Tibial artery (tissue), 4 donors: ENCODE measurements around the gene ACTG2.

ENCODE experiments used
- DNase-seq, 2 donors: peaks; one replicate each; pipeline ENCODE4 v3.0.0-alpha.2; 2019
- H3K27ac ChIP-seq, 2 donors: fragments of 200-600 bp; sonication (generic) in 1 of 2; 1 replicate in 1 of 2; 2 replicates in 1 of 2; pipeline ENCODE4 v1.5.1; 2018 to 2019; ENCODE audit warnings: mild to moderate bottlenecking in 1 of 2
- H3K27me3 ChIP-seq, 2 donors: fragments of 200-600 bp; sonication (generic) in 1 of 2; one replicate each; pipeline versions ENCODE4 v1.5.1 to v1.6.0; 2016 to 2019
- H3K36me3 ChIP-seq, 3 donors: fragments of 200-600 bp; sonication (generic) in 2 of 3; one replicate each; pipeline ENCODE4 v1.5.1; 2016 to 2019; ENCODE audit warnings: mild to moderate bottlenecking in 2 of 3
- H3K4me1 ChIP-seq, 4 donors: fragments of 200-600 bp; sonication (generic) in 2 of 4; 1 replicate in 3 of 4; 2 replicates in 1 of 4; pipeline ENCODE4 v1.5.1; 2016 to 2019
- H3K4me3 ChIP-seq, 2 donors: fragments of 200-600 bp; sonication (generic) in 1 of 2; 1 replicate in 1 of 2; 2 replicates in 1 of 2; pipeline ENCODE4 v1.5.1; 2018 to 2019; ENCODE audit warnings: mild to moderate bottlenecking in 2 of 2
- H3K9me3 ChIP-seq, 3 donors: fragments of 200-600 bp; sonication (generic) in 1 of 3; one replicate each; pipeline ENCODE4 v1.5.1; 2016 to 2019
- CTCF ChIP-seq, 2 experiments: fragments of 200-600 bp in 1 of 2; fragments of 450-650 bp in 1 of 2; IDR thresholded peaks; one replicate each; pipeline ENCODE4 v1.5.1; 2017 to 2019; ENCODE audit warnings: antibody characterized with exemption in 2 of 2, mild to moderate bottlenecking in 1 of 2, moderate library complexity in 1 of 2
- intact Hi-C: fragments of 100-400 bp; cut with DNase I; formaldehyde crosslinking; loops from one replicate; pipeline ENCODE4 v1.15.0; 2023; ENCODE audit warnings: low total_unique reads

The ACTG2 gene

GRCh38 chr2:73892631-73893329 lies at the start of gene ACTG2:
ACTG2 (plus strand) TSS chr2:73893008; CDS start chr2:73901312, 8,304 bp downstream.
- Histone ChIP-seq H3K27ac (peak within 1 kb of the TSS; percentile 88 to 91), H3K4me3 (peak within 1 kb of the TSS; percentile 60 to 62), H3K27me3 (no peaks in the 10 kb centered on the region), H3K4me1 (peaks cover 0 to 56% (median 21%) of the 10 kb centered on the region in 4 donors), H3K9me3 (no peaks in the 10 kb centered on the region), H3K36me3 (no peaks in the 10 kb centered on the region)
- peak; percentile 39 to 89 for DNase-seq
- intact Hi-C loops, result no loop called here
- TF ChIP-seq CTCF (IDR thresholded peaks at IDR 0.05), result no peak

GRCh38 chr2:73844087-73844486 lies 48.7 kb upstream of the ACTG2 start:
- Histone ChIP-seq H3K27ac (no peak overlapping the region), H3K4me3 (no peak overlapping the region), H3K4me1 (peaks cover 0 to 9% (median 6%) of the 10 kb centered on the region in 4 donors), H3K9me3 (no peaks in the 10 kb centered on the region), H3K36me3 (peaks cover 44 to 58% (median 44%) of the 10 kb centered on the region in 3 donors), H3K27me3 (no peaks in the 10 kb centered on the region)
- intact Hi-C loops, result no loop called here
- DNase-seq, result no peak
- TF ChIP-seq CTCF (IDR thresholded peaks at IDR 0.05), result no peak

- Histone ChIP-seq H3K4me1 (no peaks in the 10 kb centered on the region), H3K36me3 (peaks cover 95 to 100% (median 96%) of the 10 kb centered on the region in 3 donors), H3K4me3 (no peak overlapping the region), H3K9me3 (no peaks in the 10 kb centered on the region), H3K27me3 (no peaks in the 10 kb centered on the region), H3K27ac (no peak overlapping the region)
- DNase-seq, result no peak
- intact Hi-C loops, result no loop called here
- no peak for TF ChIP-seq CTCF (IDR thresholded peaks at IDR 0.05)
Observed at GRCh38 chr2:73850009-73850408, 42.8 kb upstream of the ACTG2 start.

- Histone ChIP-seq H3K4me1 (no peaks in the 10 kb centered on the region), H3K27me3 (no peaks in the 10 kb centered on the region), H3K9me3 (no peaks in the 10 kb centered on the region), H3K36me3 (peaks cover 92 to 100% (median 96%) of the 10 kb centered on the region in 3 donors), H3K4me3 (no peak overlapping the region), H3K27ac (no peak overlapping the region)
- no peak for TF ChIP-seq CTCF (IDR thresholded peaks at IDR 0.05)
- DNase-seq, result no peak
- intact Hi-C loops, result no loop called here
Observed at GRCh38 chr2:73851274-73851673, 41.5 kb upstream of the ACTG2 start.

- no peak for DNase-seq
- Histone ChIP-seq H3K27ac (no peak overlapping the region), H3K36me3 (peaks cover 91 to 100% (median 96%) of the 10 kb centered on the region in 3 donors), H3K4me3 (no peak overlapping the region), H3K27me3 (no peaks in the 10 kb centered on the region), H3K9me3 (no peaks in the 10 kb centered on the region), H3K4me1 (no peaks in the 10 kb centered on the region)
- intact Hi-C loops, result no loop called here
- TF ChIP-seq CTCF (IDR thresholded peaks at IDR 0.05), result no peak
Observed at GRCh38 chr2:73852020-73852419, 40.8 kb upstream of the ACTG2 start.
